GM18870 (cell line): ENCODE measurements around the gene RBBP9.
"Not testable (repeated sequence)": the region's sequence is repeated elsewhere in the genome, so short reads cannot be mapped to it uniquely, and the experiment has no call there.

Experiments used
- ATAC-seq: cut with Tn5 transposase; IDR thresholded peaks from one replicate; pipeline ENCODE4 v1.9.1; 2021; ENCODE audit warnings: moderate library complexity; ENCODE audit not compliant: unreplicated experiment

RBBP9 gene

GRCh38 chr20:18496740-18497592 is at the start of gene RBBP9:
TSS of gene RBBP9 (minus strand) at chr20:18497225. CDS start at chr20:18497167, 58 bp downstream.
- peak; percentile 87 for ATAC-seq

- no peak for ATAC-seq
Observed at GRCh38 chr20:18545566-18545965, 48.5 kb upstream of the RBBP9 start.

- no peak for ATAC-seq
Observed at GRCh38 chr20:18543932-18544331, 46.9 kb upstream of the RBBP9 start.

GRCh38 chr20:18543216-18543615 is 46.2 kb upstream of the RBBP9 start:
- ATAC-seq: no peak

GRCh38 chr20:18541741-18542140 is 44.7 kb upstream of the RBBP9 start:
- ATAC-seq: no peak

- ATAC-seq: no peak
Observed at GRCh38 chr20:18537651-18538050, 40.6 kb upstream of the RBBP9 start.

GRCh38 chr20:18533978-18534644 is 37.1 kb upstream of the RBBP9 start:
- ATAC-seq: no peak

- no peak for ATAC-seq
Observed at GRCh38 chr20:18533491-18533890, 36.5 kb upstream of the RBBP9 start.

GRCh38 chr20:18532626-18533025 is 35.6 kb upstream of the RBBP9 start:
- no peak for ATAC-seq

- ATAC-seq: no peak
Observed at GRCh38 chr20:18529041-18529440, 32.0 kb upstream of the RBBP9 start.

GRCh38 chr20:18527836-18528235 is 30.8 kb upstream of the RBBP9 start:
- no peak for ATAC-seq

- no peak for ATAC-seq
Observed at GRCh38 chr20:18527339-18527738, 30.3 kb upstream of the RBBP9 start.

GRCh38 chr20:18526761-18527160 is 29.7 kb upstream of the RBBP9 start:
- ATAC-seq: not testable (repeated sequence)

- ATAC-seq: no peak
Observed at GRCh38 chr20:18524646-18525045, 27.6 kb upstream of the RBBP9 start.

GRCh38 chr20:18523066-18523465 is 26.0 kb upstream of the RBBP9 start:
- no peak for ATAC-seq

GRCh38 chr20:18522066-18522465 is 25.0 kb upstream of the RBBP9 start:
- ATAC-seq: not testable (repeated sequence)

GRCh38 chr20:18515973-18516372 is 18.9 kb upstream of the RBBP9 start:
- no peak for ATAC-seq

GRCh38 chr20:18514127-18514526 is 17.1 kb upstream of the RBBP9 start:
- no peak for ATAC-seq

GRCh38 chr20:18513208-18513607 is 16.2 kb upstream of the RBBP9 start:
- no peak for ATAC-seq

GRCh38 chr20:18511571-18511970 is 14.5 kb upstream of the RBBP9 start:
- ATAC-seq: no peak

- ATAC-seq: peak; percentile 96
Observed at GRCh38 chr20:18507218-18508191, 10.5 kb upstream of the RBBP9 start, which contains the start of gene SEC23B. TSS of gene SEC23B (plus strand) at chr20:18507940. CDS start at chr20:18510836, 2,896 bp downstream.
